Osteocyte (in vitro differentiated cells): Measurements from ENCODE around the gene ATP6V1C2. TPM values are rescaled to one million over a fixed set of nuclear protein-coding genes. Genes with fewer than 3 reads are reported as not detected.

Experiments used
- DNase-seq: peaks from one replicate; pipeline ENCODE4 v3.0.0; 2021; ENCODE audit warnings: mixed read lengths; ENCODE audit not compliant: unreplicated experiment; ENCODE audit errors: extremely low spot score
- H3K27ac Mint-ChIP-seq: one replicate; pipeline ENCODE4 v1.8.0; 2021; ENCODE audit warnings: mild to moderate bottlenecking, mixed read lengths; ENCODE audit not compliant: unreplicated experiment
- H3K27me3 Mint-ChIP-seq: one replicate; pipeline ENCODE4 v1.8.0; 2021; ENCODE audit warnings: mixed read lengths; ENCODE audit not compliant: unreplicated experiment
- H3K36me3 Mint-ChIP-seq: one replicate; pipeline ENCODE4 v1.8.0; 2021; ENCODE audit warnings: mixed read lengths; ENCODE audit not compliant: unreplicated experiment
- H3K4me1 Mint-ChIP-seq: one replicate; pipeline ENCODE4 v1.8.0; 2021; ENCODE audit warnings: mixed read lengths; ENCODE audit not compliant: unreplicated experiment
- H3K4me3 Mint-ChIP-seq: one replicate; pipeline ENCODE4 v1.8.0; 2021; ENCODE audit warnings: mild to moderate bottlenecking, moderate library complexity, mixed read lengths; ENCODE audit not compliant: unreplicated experiment
- H3K9me3 Mint-ChIP-seq: one replicate; pipeline ENCODE4 v1.8.0; 2021; ENCODE audit warnings: mixed read lengths; ENCODE audit not compliant: unreplicated experiment
- total RNA-seq: library from RNA; stranded (reverse); gene quantifications from 2 replicates; pipeline ENCODE4 v1.2.1, GENCODE V29; 2021
- TF ChIP-seq, protein P1 (sequence below): fragments of 200-600 bp; sonication (generic); IDR thresholded peaks from 2 replicates; pipeline ENCODE4 v1.5.0; 2021; ENCODE audit warnings: antibody characterized with exemption, mild to moderate bottlenecking, moderate library complexity

The ATP6V1C2 gene
- total RNA-seq, 1 donor from 2014 or later: not detected

DNA sequence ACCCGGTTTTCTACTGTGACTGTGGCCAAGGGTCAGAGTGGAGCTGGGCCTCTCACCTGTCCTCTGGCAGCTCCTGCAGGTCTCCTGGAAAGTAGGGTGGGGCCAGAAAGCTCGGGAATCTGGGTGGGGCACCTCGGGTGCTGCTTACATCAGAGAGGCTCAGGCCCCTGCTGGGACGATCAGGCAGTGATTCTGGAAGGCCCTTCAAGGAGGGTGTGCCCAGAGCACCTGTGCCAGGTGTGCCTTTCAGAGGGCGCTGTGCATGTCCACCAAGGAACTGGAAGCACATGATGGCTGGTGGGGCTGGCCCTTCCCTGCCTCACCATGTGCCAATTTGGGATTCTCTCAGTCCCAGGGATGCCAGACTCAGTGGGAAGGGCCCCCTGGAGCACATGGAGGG, 44.0 kb downstream of the ATP6V1C2 start:
- H3K9me3 Mint-ChIP-seq: no peaks in the 10 kb centered on the region
- TF ChIP-seq, protein P1, sequence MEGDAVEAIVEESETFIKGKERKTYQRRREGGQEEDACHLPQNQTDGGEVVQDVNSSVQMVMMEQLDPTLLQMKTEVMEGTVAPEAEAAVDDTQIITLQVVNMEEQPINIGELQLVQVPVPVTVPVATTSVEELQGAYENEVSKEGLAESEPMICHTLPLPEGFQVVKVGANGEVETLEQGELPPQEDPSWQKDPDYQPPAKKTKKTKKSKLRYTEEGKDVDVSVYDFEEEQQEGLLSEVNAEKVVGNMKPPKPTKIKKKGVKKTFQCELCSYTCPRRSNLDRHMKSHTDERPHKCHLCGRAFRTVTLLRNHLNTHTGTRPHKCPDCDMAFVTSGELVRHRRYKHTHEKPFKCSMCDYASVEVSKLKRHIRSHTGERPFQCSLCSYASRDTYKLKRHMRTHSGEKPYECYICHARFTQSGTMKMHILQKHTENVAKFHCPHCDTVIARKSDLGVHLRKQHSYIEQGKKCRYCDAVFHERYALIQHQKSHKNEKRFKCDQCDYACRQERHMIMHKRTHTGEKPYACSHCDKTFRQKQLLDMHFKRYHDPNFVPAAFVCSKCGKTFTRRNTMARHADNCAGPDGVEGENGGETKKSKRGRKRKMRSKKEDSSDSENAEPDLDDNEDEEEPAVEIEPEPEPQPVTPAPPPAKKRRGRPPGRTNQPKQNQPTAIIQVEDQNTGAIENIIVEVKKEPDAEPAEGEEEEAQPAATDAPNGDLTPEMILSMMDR: no peak
- no peaks in the 10 kb centered on the region for H3K27me3 Mint-ChIP-seq
- no peak overlapping the region for H3K27ac Mint-ChIP-seq
- H3K4me3 Mint-ChIP-seq: no peak overlapping the region
- H3K36me3 Mint-ChIP-seq: no peaks in the 10 kb centered on the region
- no peak for DNase-seq
- H3K4me1 Mint-ChIP-seq: no peaks in the 10 kb centered on the region

DNA sequence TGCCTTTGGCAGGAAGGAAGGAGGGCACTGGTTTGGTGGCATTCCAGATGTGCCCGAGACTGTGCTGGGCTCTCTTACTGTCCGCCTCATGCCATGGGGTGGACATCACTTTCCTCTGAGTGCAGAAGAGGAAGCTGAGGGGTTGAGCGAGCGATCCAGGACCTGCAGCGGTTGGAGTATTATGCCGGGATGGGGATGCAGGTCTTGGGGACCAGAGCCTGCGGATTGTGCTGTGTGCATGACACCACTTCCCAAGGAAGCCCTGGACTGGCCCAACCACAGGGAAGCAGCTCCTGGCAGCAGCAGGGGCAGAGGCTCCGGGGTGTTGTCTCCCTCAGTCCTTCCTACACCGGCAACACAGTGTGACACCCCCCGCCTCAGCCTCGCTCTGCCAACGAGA, 44.5 kb downstream of the ATP6V1C2 start:
- TF ChIP-seq, protein P1: no peak
- Mint-ChIP-seq H3K36me3 (no peaks in the 10 kb centered on the region), H3K27me3 (no peaks in the 10 kb centered on the region), H3K4me3 (no peak overlapping the region), H3K9me3 (no peaks in the 10 kb centered on the region), H3K4me1 (no peaks in the 10 kb centered on the region), H3K27ac (no peak overlapping the region)
- no peak for DNase-seq

DNA sequence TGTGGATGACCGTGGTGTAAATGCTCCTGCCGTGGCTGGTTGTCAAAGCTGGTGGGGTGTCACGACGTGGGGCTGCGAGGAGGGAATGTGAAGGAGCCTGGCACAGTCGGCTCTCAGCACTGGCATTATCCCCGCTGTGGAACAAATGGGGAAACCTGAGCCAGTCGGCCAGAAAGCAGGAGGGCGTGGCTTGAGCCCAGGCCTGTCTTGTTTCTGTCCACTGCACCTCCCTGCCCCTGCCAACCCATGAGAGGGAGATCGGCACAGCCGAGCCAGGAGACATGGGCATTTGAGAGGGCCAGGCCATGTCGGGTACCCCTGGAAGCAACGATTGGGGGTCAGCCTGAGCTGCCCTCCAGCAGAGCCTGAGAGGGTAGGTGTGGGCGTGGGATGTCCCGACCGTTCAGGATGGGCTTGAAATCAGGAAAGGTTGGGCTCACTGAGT, 46.7 kb downstream of the ATP6V1C2 start:
- H3K36me3 Mint-ChIP-seq: no peaks in the 10 kb centered on the region
- H3K9me3 Mint-ChIP-seq: no peaks in the 10 kb centered on the region
- TF ChIP-seq, protein P1: no peak
- no peaks in the 10 kb centered on the region for H3K27me3 Mint-ChIP-seq
- H3K4me1 Mint-ChIP-seq: no peaks in the 10 kb centered on the region
- no peak overlapping the region for H3K27ac Mint-ChIP-seq
- no peak overlapping the region for H3K4me3 Mint-ChIP-seq
- no peak for DNase-seq

DNA sequence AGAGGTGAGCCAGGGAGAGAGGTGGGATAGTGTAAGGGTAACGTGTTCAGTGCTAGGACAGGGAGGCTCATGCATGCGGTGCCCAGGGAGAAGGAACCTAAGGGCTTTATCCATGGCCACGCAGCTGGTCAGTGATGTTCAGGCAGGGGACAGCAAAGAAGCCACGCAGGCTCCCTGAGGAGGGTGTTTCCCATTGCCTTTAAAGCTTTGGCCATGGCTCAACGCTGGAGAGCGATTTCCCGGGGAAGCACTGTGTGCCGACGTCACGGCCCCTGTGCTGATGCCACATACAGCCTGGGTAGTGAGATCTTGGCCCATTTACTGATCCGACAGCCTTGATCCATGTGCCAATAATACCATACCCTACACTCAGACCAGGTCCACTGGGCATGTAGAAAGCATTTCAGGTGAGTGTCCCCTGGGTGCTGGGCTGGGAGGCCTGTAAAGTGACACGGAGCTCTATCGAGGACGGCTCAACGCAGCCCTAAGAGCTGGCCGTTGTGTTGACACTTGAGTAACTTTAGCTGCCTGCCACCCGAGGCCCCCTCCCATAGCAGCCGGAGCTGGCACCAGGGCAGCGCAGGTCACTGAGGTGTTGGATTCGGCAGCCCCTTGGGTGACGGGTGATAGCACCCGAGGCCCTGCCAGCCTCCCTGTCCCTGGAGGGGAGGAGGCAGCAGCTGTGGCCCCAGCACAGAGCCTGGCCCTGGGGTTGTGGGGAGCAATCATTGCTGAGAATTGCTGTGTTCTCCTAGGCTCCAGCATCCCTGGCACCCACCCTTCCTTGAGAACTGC, 49.7 kb downstream of the ATP6V1C2 start:
- Mint-ChIP-seq H3K9me3 (no peaks in the 10 kb centered on the region), H3K36me3 (no peaks in the 10 kb centered on the region), H3K4me3 (no peak overlapping the region), H3K27me3 (no peaks in the 10 kb centered on the region), H3K4me1 (peaks cover 3% of the 10 kb centered on the region), H3K27ac (no peak overlapping the region)
- TF ChIP-seq, protein P1: no peak
- no peak for DNase-seq

DNA sequence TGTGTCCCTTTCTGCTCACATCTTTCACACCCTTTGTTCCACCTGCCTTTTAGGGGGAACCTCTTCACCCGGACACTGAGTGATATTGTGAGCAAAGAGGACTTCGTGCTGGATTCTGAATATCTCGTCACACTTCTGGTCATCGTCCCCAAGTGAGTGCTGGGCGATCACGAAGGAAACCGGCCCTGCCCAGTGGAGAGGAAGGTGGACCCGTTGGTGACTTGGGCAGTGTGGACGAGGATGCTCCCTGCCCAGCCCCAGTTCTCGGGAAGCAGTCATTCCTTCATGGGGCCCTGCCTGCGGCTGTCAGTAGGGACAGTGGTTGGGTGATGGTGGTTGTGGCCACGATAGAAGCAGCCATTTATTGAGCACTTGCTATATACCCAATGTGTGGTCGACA, 50.4 kb downstream of the ATP6V1C2 start:
- Mint-ChIP-seq H3K4me3 (no peak overlapping the region), H3K27ac (no peak overlapping the region), H3K9me3 (no peaks in the 10 kb centered on the region), H3K27me3 (no peaks in the 10 kb centered on the region), H3K4me1 (peaks cover 3% of the 10 kb centered on the region), H3K36me3 (no peaks in the 10 kb centered on the region)
- TF ChIP-seq, protein P1: no peak
- no peak for DNase-seq
